HG02588 (cell line): ENCODE measurements around the gene THG1L.

Experiments
- ATAC-seq: cut with Tn5 transposase; IDR thresholded peaks from one replicate; pipeline ENCODE4 v1.9.1; 2021; ENCODE audit warnings: mild to moderate bottlenecking, moderate library complexity; ENCODE audit not compliant: unreplicated experiment

THG1L gene

GRCh38 chr5:157750320-157750719, 19.1 kb downstream of the THG1L start:
- ATAC-seq = no peak

- ATAC-seq = no peak
These were observed 24.9 kb downstream of the THG1L start for GRCh38 chr5:157756122-157756521.

GRCh38 chr5:157758706-157759105, 27.5 kb downstream of the THG1L start:
- no peak for ATAC-seq

- peak; percentile 74 for ATAC-seq
These were observed 30.7 kb downstream of the THG1L start for GRCh38 chr5:157761690-157762621.

GRCh38 chr5:157764531-157764930, 33.3 kb downstream of the THG1L start:
- ATAC-seq = no peak

GRCh38 chr5:157766442-157766841, 35.2 kb downstream of the THG1L start:
- ATAC-seq = no peak

- no peak for ATAC-seq
These were observed 35.7 kb downstream of the THG1L start for GRCh38 chr5:157766902-157767301.

GRCh38 chr5:157767689-157768088, 36.5 kb downstream of the THG1L start:
- no peak for ATAC-seq

GRCh38 chr5:157770665-157771064, 39.4 kb downstream of the THG1L start:
- ATAC-seq = no peak

GRCh38 chr5:157772127-157772526, 40.9 kb downstream of the THG1L start:
- ATAC-seq = no peak

GRCh38 chr5:157778121-157778805, 47.0 kb downstream of the THG1L start:
- no peak for ATAC-seq

GRCh38 chr5:157779221-157779620, 48.0 kb downstream of the THG1L start:
- no peak for ATAC-seq

- ATAC-seq = no peak
These were observed 54.6 kb downstream of the THG1L start for GRCh38 chr5:157785801-157786200.
